ENCODE measurements around the gene OR1B1.

- TF ChIP-seq CTCF (conservative IDR thresholded peaks at IDR 0.05; ENCODE audit: low read depth, low read length), result no peak
- no peak for TF ChIP-seq EZH2 (IDR thresholded peaks at IDR 0.05; ENCODE audit: borderline replicate concordance, low read depth, low read length, poor library complexity, severe bottlenecking)
Measured at GRCh38 chr9:122657527-122657926, at the start of gene OR1B1.
